K562 (cell line): ENCODE measurements around the gene PHF1. TPM values are rescaled to one million over a fixed set of nuclear protein-coding genes. Genes with fewer than 3 reads are reported as not detected.

Experiments
- ATAC-seq: fragments of 200-7000 bp; cut with Tn5 transposase; 3 replicates; pipeline ENCODE4 v1.9.1; 2020; ENCODE audit warnings: moderate library complexity
- BruUV-seq: library from RNA; stranded (reverse); fragments of 400-500 nt; replicated peaks from 2 replicates; lab custom pipeline; 2021; lab: Mats Ljungman, UMichigan
- CTCF ChIA-PET: fragments of 300-600 bp; formaldehyde crosslinking; extraction: SDS; loops from one replicate; lab custom pipeline; 2021; ENCODE audit warnings: low intra/inter-chr PET ratio; lab: Yijun Ruan, JAX
- POLR2A ChIA-PET: fragments of 300-600, 350-650 bp; sonication (Branson Sonifier 250); formaldehyde crosslinking; extraction: SDS; loops from one replicate; lab custom pipeline; 2021; ENCODE audit warnings: antibody characterized with exemption, inconsistent platforms; lab: Yijun Ruan, JAX
- DNase-seq, 4 experiments: peaks; one replicate each; pipeline versions ENCODE4 v3.0.0 to v3.0.0-alpha.2; 2011 to 2018; ENCODE audit warnings: low spot score in 3 of 4, mixed read lengths in 3 of 4; ENCODE audit errors: extremely low read depth in 1 of 4
- FAIRE-seq: peaks from 2 replicates; lab custom pipeline; 2011; peaks lifted over from hg19 to GRCh38; lab: Jason Lieb, UNC
- H2AFZ ChIP-seq: 2 replicates; pipeline ENCODE4 v1.6.0; 2011; ENCODE audit warnings: low read depth, low read length, control low read depth, inconsistent platforms
- H3K27ac ChIP-seq: fragments of 200-600 bp; 3 replicates; pipeline ENCODE4 v1.8.0; 2011; ENCODE audit warnings: low read depth, mild to moderate bottlenecking, control low read depth, inconsistent platforms, low read length, moderate library complexity, mixed read lengths; ENCODE audit errors: extremely low read depth
- H3K27me3 ChIP-seq, 2 experiments: fragments of 300-600 bp in 1 of 2; 2 replicates in 1 of 2; 3 replicates in 1 of 2; pipeline versions ENCODE4 v1.6.0 to v1.8.0; 2011; ENCODE audit warnings: inconsistent platforms in 2 of 2, low read length in 2 of 2, mild to moderate bottlenecking in 1 of 2, mixed read lengths in 1 of 2, moderate library complexity in 1 of 2; ENCODE audit not compliant: control insufficient read depth in 2 of 2, insufficient read depth in 2 of 2
- H3K36me3 ChIP-seq: fragments of 300-600 bp; 3 replicates; pipeline ENCODE4 v1.8.0; 2011; ENCODE audit warnings: mild to moderate bottlenecking, low read length, inconsistent platforms; ENCODE audit not compliant: control insufficient read depth, insufficient read depth
- H3K4me1 ChIP-seq, 2 experiments: fragments of 200-600 bp in 1 of 2; replicated peaks in 1 of 2; 2 replicates in 1 of 2; 3 replicates in 1 of 2; pipeline versions ENCODE4 v1.5.1 to v1.8.0; 2011; ENCODE audit warnings: inconsistent platforms in 2 of 2, low read length in 2 of 2, mild to moderate bottlenecking in 1 of 2, mixed read lengths in 1 of 2, moderate library complexity in 1 of 2; ENCODE audit not compliant: control insufficient read depth in 2 of 2, insufficient read depth in 2 of 2
- H3K4me2 ChIP-seq: 2 replicates; pipeline ENCODE4 v1.6.1; 2011; ENCODE audit warnings: low read length, control low read depth, inconsistent platforms, mixed read lengths; ENCODE audit not compliant: insufficient read depth
- H3K4me3 ChIP-seq: fragments of 200-600 bp; sonication (generic), shearing (Covaris generic); 2 replicates; pipeline ENCODE4 v1.5.1; 2016; ENCODE audit warnings: control low read depth, inconsistent platforms
- H3K79me2 ChIP-seq: fragments of 200-600 bp; 3 replicates; pipeline ENCODE4 v1.8.0; 2011; ENCODE audit warnings: low read length, inconsistent platforms; ENCODE audit not compliant: control insufficient read depth, insufficient read depth
- H3K9ac ChIP-seq, 2 experiments: 2 replicates each; pipeline versions ENCODE4 v1.6.0 to v1.6.1; 2011; ENCODE audit warnings: low read depth in 2 of 2, low read length in 2 of 2, control low read depth in 1 of 2, inconsistent platforms in 1 of 2, mild to moderate bottlenecking in 1 of 2, mixed read lengths in 1 of 2; ENCODE audit not compliant: insufficient read depth in 1 of 2
- H3K9me1 ChIP-seq: one replicate; pipeline ENCODE4 v1.6.0; 2011; ENCODE audit warnings: inconsistent platforms, mild to moderate bottlenecking, low read length, moderate library complexity; ENCODE audit not compliant: control insufficient read depth, insufficient read depth
- H3K9me3 ChIP-seq: replicated peaks from 2 replicates; pipeline ENCODE4 v1.5.1; 2011; ENCODE audit warnings: low read depth, low read length, inconsistent platforms; ENCODE audit not compliant: control insufficient read depth, insufficient read depth
- H4K20me1 ChIP-seq: replicated peaks from 2 replicates; pipeline ENCODE4 v1.6.1; 2011; ENCODE audit warnings: low read length, inconsistent platforms, mixed read lengths; ENCODE audit not compliant: control insufficient read depth, insufficient read depth
- ARHGAP35 ChIP-seq: fragments of 450-650 bp; IDR thresholded peaks from 2 replicates; pipeline ENCODE4 v1.6.1; 2018; ENCODE audit not compliant: partially characterized antibody
- CHD1 ChIP-seq: fragments of 200-600 bp; sonication (generic); IDR thresholded peaks from one replicate; pipeline ENCODE4 v1.6.1; 2012; ENCODE audit warnings: mild to moderate bottlenecking, moderate library complexity, low read length, inconsistent platforms
- E2F8 ChIP-seq: fragments of 450-650 bp; IDR thresholded peaks from 2 replicates; pipeline ENCODE4 v1.7.1; 2018; ENCODE audit warnings: mild to moderate bottlenecking, low read depth; ENCODE audit not compliant: partially characterized antibody
- ID3 ChIP-seq, 2 experiments: fragments of 250-450 bp in 1 of 2; fragments of 450-650 bp in 1 of 2; sonication (Bioruptor Pico) in 1 of 2; IDR thresholded peaks; 2 replicates each; pipeline versions ENCODE4 v1.6.1 to v1.8.0; 2016 to 2021; ENCODE audit warnings: mild to moderate bottlenecking in 2 of 2, moderate library complexity in 2 of 2, missing compliant biosample characterization in 1 of 2, missing genetic modification characterization in 1 of 2
- KDM1A ChIP-seq, 2 experiments: fragments of 450-650 bp; IDR thresholded peaks; 2 replicates each; pipeline ENCODE4 v1.6.1; 2016; ENCODE audit warnings: mild to moderate bottlenecking in 2 of 2
- KLF13 ChIP-seq: fragments of 450-650 bp; IDR thresholded peaks from 2 replicates; pipeline ENCODE4 v1.6.1; 2016; ENCODE audit warnings: missing genetic modification characterization, low read depth, mild to moderate bottlenecking, missing compliant biosample characterization, moderate library complexity, borderline replicate concordance
- NR1H2 ChIP-seq: sonication (generic); formaldehyde crosslinking; IDR thresholded peaks from 2 replicates; pipeline ENCODE4 v1.4.0; 2020; ENCODE audit warnings: mild to moderate bottlenecking, missing genetic modification reagents
- PHB ChIP-seq: fragments of 250-450 bp; sonication (Bioruptor Pico); IDR thresholded peaks from 2 replicates; pipeline ENCODE4 v1.5.0; 2021
- POLR2A ChIP-seq: fragments of 450-650 bp; conservative IDR thresholded peaks from 2 replicates; pipeline ENCODE4 v1.6.1; 2016
- RBM22 ChIP-seq: fragments of 200-400 bp; formaldehyde crosslinking; IDR thresholded peaks from 2 replicates; pipeline ENCODE4 v1.6.1; 2018; ENCODE audit warnings: low read length, low read depth; ENCODE audit not compliant: poor library complexity, severe bottlenecking
- ZNF23 ChIP-seq: fragments of 250-450 bp; sonication (Bioruptor Pico); IDR thresholded peaks from 2 replicates; pipeline ENCODE4 v1.4.0; 2020; ENCODE audit warnings: mild to moderate bottlenecking
- ZNF583 ChIP-seq: fragments of 250-450 bp; sonication (Bioruptor Pico); IDR thresholded peaks from 2 replicates; pipeline ENCODE4 v1.4.0; 2020
- WGBS: fragments of 100-300 bp; shearing (Covaris generic); methylation state at CpG from one replicate; pipeline ENCODE4 v1.1.6; 2016; ENCODE audit warnings: low coverage, mixed read lengths; ENCODE audit not compliant: insufficient coverage; ENCODE audit errors: missing lambda C conversion rate; 5-methylcytosine and 5-hydroxymethylcytosine counted together
- in situ Hi-C: fragments of 300-500 bp; cut with MboI; formaldehyde crosslinking; loops from 4 replicates; pipeline ENCODE4 v1.15.0; 2018; ENCODE audit warnings: inconsistent platforms, mixed read lengths
- intact Hi-C: fragments of 100-400 bp; cut with micrococcal nuclease; formaldehyde crosslinking; loops from 2 replicates; pipeline ENCODE4 v1.14.2; 2022
- polyA plus RNA-seq, 8 experiments: library from polyadenylated mRNA; depleted of rRNA in 4 of 8; stranded (reverse) in 5 of 8; unstranded in 3 of 8; fragments of >200 nt; fragmentation: Nextera tagmentation in 2 of 8; fragmentation: Illumina TruSeq in 1 of 8; extraction: Ambion mirVana in 2 of 8; extraction: Trizol in 1 of 8; gene quantifications; 2 replicates each; pipeline versions ENCODE4 v1.2.1 to v1.2.3, GENCODE V29; 2011 to 2014; ENCODE audit warnings: inconsistent platforms in 1 of 8, missing spikeins in 1 of 8
- total RNA-seq, 7 experiments: library from RNA; depleted of rRNA in 6 of 7; stranded (reverse); fragments of >200 nt in 6 of 7; fragmentation: Illumina TruSeq in 2 of 7; extraction: Trizol in 2 of 7; gene quantifications; 2 replicates each; pipeline versions ENCODE4 v1.2.1 to v1.2.3, GENCODE V29; 2011 to 2021; ENCODE audit warnings: low replicate concordance in 1 of 7
- TF ChIP-seq, protein P1 (sequence below): fragments of 450-650 bp; formaldehyde crosslinking; IDR thresholded peaks from 2 replicates; pipeline ENCODE4 v1.4.0; 2022; ENCODE audit warnings: missing genetic modification characterization

PHF1 gene
- total and polyA plus RNA-seq, 9 of the 15 experiments (the other 6 are each of a cell fraction or from before 2014, with no cell fraction given) = 3.7 to 64.2 (median 33.7) TPM

DNA sequence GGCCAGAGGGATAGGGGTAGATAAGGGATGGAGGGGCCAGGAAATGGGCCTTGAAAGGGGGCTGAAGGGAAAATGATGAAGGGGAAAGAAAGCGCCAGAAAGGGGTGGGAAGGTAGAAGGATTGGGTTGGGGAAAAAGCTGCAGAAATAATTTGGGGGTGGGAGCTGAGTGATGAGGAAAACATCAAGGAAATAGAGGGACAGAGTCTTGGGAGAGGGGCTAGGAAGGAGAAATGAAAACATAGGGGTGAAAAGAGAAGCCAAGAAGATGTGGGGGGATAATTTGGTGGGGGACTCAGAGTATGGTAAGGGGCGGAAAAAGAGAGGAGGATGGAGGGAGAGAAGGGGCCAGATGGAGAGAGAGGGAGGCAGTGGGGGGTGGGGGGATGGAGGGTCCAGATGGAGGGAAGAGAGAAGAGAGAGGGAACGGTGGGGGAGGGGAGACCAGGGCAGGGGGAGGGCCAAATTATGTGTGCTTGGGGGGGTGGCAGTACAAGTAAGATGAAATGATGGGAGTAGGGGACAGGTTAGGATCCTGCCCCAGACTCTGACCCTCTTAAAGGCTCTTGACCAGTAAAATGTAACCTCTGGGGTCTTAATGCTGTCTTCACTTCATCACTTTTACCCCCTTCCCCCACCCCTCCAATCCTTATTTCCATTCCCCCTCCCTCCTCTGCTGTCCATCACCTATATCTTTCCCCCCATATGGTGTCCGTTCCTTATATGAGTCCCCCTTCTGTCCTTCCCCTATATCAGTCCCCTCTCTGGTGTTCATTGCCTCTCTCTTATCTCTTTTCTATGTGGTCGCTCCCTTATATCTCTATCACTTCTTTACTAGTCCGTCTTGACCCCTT lies 9.9 kb downstream of the PHF1 start:
- ChIA-PET POLR2A (interaction anchor here (0.6 kb wide), 1 partner anchor 306 kb away, joined by 3 read pairs; no protein-coding TSS in a partner anchor), CTCF (interaction anchor here (0.6 kb wide), 2 partner anchors 9 to 144 kb away, joined by 3 read pairs; partner anchors contain the start of gene B3GALT4)
- H3K9me3 ChIP-seq = no peaks in the 10 kb centered on the region
- peak overlapping the region; percentile 43; the same call in 1 of the 2 replicates for H3K4me2 ChIP-seq
- WGBS = 26% methylated on average over 3 of the region's 6 CpGs
- no peaks in the 10 kb centered on the region for H3K27me3 ChIP-seq
- H3K4me3 ChIP-seq = no peak overlapping the region
- in situ Hi-C loops = no loop called here
- H3K4me1 ChIP-seq = peaks cover 48% of the 10 kb centered on the region in 2 experiments
- H3K9me1 ChIP-seq = no peaks in the 10 kb centered on the region
- peak overlapping the region; percentile 32; the same call in 1 of the 3 replicates for H3K27ac ChIP-seq
- intact Hi-C loops = loop anchor here (10.0 kb wide), 2 partner anchors 46 to 296 kb away; no protein-coding TSS in a partner anchor
- peaks cover 5% of the 10 kb centered on the region; the same call in 1 of the 2 replicates for H4K20me1 ChIP-seq
- ATAC-seq (no peak), FAIRE-seq (no peak), DNase-seq (peak in 1 of 4 experiments; percentile 64)
- BruUV-seq = no TSS peak
- peak overlapping the region; percentile 70 for H2AFZ ChIP-seq
- H3K9ac ChIP-seq = no peak overlapping the region
- peaks cover 13% of the 10 kb centered on the region; the same call in 2 of the 3 replicates for H3K36me3 ChIP-seq
- peaks cover 33% of the 10 kb centered on the region for H3K79me2 ChIP-seq
- TF ChIP-seq ZNF583 (CRISPR knock-in tag) (no peak), KLF13 (no peak), RBM22 (no peak), ARHGAP35 (peak; percentile 31), PHB (CRISPR knock-in tag) (no peak), ZNF23 (no peak), NR1H2 (CRISPR knock-in tag) (no peak), ID3 (CRISPR knock-in tag; IDR thresholded peaks at IDR 0.05) (no peak), ID3 (tag; IDR thresholded peaks at IDR 0.05) (no peak), KDM1A (IDR thresholded peaks at IDR 0.05) (peak in 1 of 2 experiments; percentile 68; a peak in 2 of 4 replicates), POLR2A (no peak), CHD1 (no peak), E2F8 (peak; percentile 71)
- TF ChIP-seq, protein P1, sequence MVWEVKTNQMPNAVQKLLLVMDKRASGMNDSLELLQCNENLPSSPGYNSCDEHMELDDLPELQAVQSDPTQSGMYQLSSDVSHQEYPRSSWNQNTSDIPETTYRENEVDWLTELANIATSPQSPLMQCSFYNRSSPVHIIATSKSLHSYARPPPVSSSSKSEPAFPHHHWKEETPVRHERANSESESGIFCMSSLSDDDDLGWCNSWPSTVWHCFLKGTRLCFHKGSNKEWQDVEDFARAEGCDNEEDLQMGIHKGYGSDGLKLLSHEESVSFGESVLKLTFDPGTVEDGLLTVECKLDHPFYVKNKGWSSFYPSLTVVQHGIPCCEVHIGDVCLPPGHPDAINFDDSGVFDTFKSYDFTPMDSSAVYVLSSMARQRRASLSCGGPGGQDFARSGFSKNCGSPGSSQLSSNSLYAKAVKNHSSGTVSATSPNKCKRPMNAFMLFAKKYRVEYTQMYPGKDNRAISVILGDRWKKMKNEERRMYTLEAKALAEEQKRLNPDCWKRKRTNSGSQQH (CRISPR knock-in tag) = peak; percentile 38; the same call in 1 of the 2 replicates
